Neural cell (in vitro differentiated cells): Measurements from ENCODE around the gene EBF3. TPM values are rescaled to one million over a fixed set of nuclear protein-coding genes. Genes with fewer than 3 reads are reported as not detected.

Source experiments
- H2AFZ ChIP-seq: fragments of 200-600, 300-800 bp; sonication (generic), shearing (Covaris generic); 2 replicates; pipeline ENCODE4 v1.6.0; 2014; ENCODE audit warnings: low read depth, mild to moderate bottlenecking, antibody characterized with exemption, low read length, moderate library complexity
- H3F3A ChIP-seq: fragments of 200-600 bp; shearing (Covaris generic); 2 replicates; pipeline ENCODE4 v1.6.1; 2016; ENCODE audit warnings: mild to moderate bottlenecking, moderate library complexity, mixed read lengths, antibody characterized with exemption, low read length; ENCODE audit not compliant: insufficient read depth, poor library complexity, severe bottlenecking
- H3K27ac ChIP-seq: fragments of 200-600, 300-800 bp; sonication (generic), shearing (Covaris generic); 2 replicates; pipeline ENCODE4 v1.5.1; 2014; ENCODE audit warnings: mild to moderate bottlenecking, low read length, moderate library complexity
- H3K27me3 ChIP-seq: fragments of 300-800, 200-600 bp; sonication (generic), shearing (Covaris generic); 2 replicates; pipeline ENCODE4 v1.6.0; 2014; ENCODE audit warnings: mild to moderate bottlenecking, low read depth, low read length, moderate library complexity; ENCODE audit not compliant: insufficient read depth
- H3K36me3 ChIP-seq: fragments of 300-800, 200-600 bp; sonication (generic), shearing (Covaris generic); 2 replicates; pipeline ENCODE4 v1.5.1; 2014; ENCODE audit warnings: mild to moderate bottlenecking, antibody characterized with exemption, low read length, moderate library complexity; ENCODE audit not compliant: insufficient read depth
- H3K4me2 ChIP-seq: fragments of 300-800, 200-600 bp; sonication (generic), shearing (Covaris generic); 2 replicates; pipeline ENCODE4 v1.6.0; 2014; ENCODE audit warnings: mild to moderate bottlenecking, low read length
- H3K4me3 ChIP-seq: fragments of 300-800, 200-600 bp; sonication (generic), shearing (Covaris generic); 2 replicates; pipeline ENCODE4 v1.5.1; 2014; ENCODE audit warnings: mild to moderate bottlenecking, low read length, moderate library complexity
- H3K79me2 ChIP-seq: fragments of 200-600 bp; shearing (Covaris generic); replicated peaks from 2 replicates; pipeline ENCODE4 v1.6.0; 2014; ENCODE audit warnings: mild to moderate bottlenecking, low read length, moderate library complexity; ENCODE audit not compliant: insufficient read depth
- H3K9ac ChIP-seq: fragments of 300-800, 200-600 bp; sonication (generic), shearing (Covaris generic); 2 replicates; pipeline ENCODE4 v1.6.1; 2016; ENCODE audit warnings: mild to moderate bottlenecking, low read length, mixed read lengths
- H3K9me2 ChIP-seq: fragments of 200-600 bp; shearing (Covaris generic); 2 replicates; pipeline ENCODE4 v1.6.1; 2016; ENCODE audit warnings: mild to moderate bottlenecking, low read length, mixed read lengths; ENCODE audit not compliant: insufficient read depth
- H3K9me3 ChIP-seq: fragments of 200-600, 300-800 bp; sonication (generic), shearing (Covaris generic); 2 replicates; pipeline ENCODE4 v1.6.1; 2016; ENCODE audit warnings: mild to moderate bottlenecking, mixed run types, low read length, moderate library complexity, mixed read lengths
- H4K20me1 ChIP-seq: fragments of 200-600 bp; shearing (Covaris generic); 2 replicates; pipeline ENCODE4 v1.6.1; 2016; ENCODE audit warnings: mild to moderate bottlenecking, mixed run types; ENCODE audit not compliant: insufficient read depth
- CTCF ChIP-seq: fragments of 450-650 bp; IDR thresholded peaks from 2 replicates; pipeline ENCODE4 v1.5.1; 2014; ENCODE audit warnings: antibody characterized with exemption, mild to moderate bottlenecking, moderate library complexity; ENCODE audit not compliant: poor library complexity, severe bottlenecking
- EP300 ChIP-seq: fragments of 450-650 bp; conservative IDR thresholded peaks from 2 replicates; pipeline ENCODE4 v1.6.1; 2014; ENCODE audit warnings: antibody characterized with exemption, mild to moderate bottlenecking, moderate library complexity; ENCODE audit not compliant: poor library complexity, severe bottlenecking
- EZH2 ChIP-seq: fragments of 200-600, 300-800 bp; shearing (Covaris generic), sonication (generic); IDR thresholded peaks from 2 replicates; pipeline ENCODE4 v1.6.1; 2014; ENCODE audit warnings: antibody characterized with exemption, low read length, borderline replicate concordance, mild to moderate bottlenecking; ENCODE audit not compliant: insufficient read depth, poor library complexity, severe bottlenecking
- MXI1 ChIP-seq: fragments of 450-650 bp; conservative IDR thresholded peaks from 2 replicates; pipeline ENCODE4 v1.6.1; 2014; ENCODE audit warnings: antibody characterized with exemption, mild to moderate bottlenecking; ENCODE audit not compliant: poor library complexity, severe bottlenecking
- POLR2AphosphoS5 ChIP-seq: IDR thresholded peaks from 2 replicates; pipeline ENCODE4 v1.6.1; 2012
- RAD21 ChIP-seq: fragments of 450-650 bp; conservative IDR thresholded peaks from 2 replicates; pipeline ENCODE4 v1.6.1; 2014; ENCODE audit warnings: antibody characterized with exemption, mild to moderate bottlenecking, moderate library complexity
- REST ChIP-seq: IDR thresholded peaks from 2 replicates; pipeline ENCODE4 v1.6.1; 2012; ENCODE audit warnings: borderline replicate concordance
- SMC3 ChIP-seq: fragments of 450-650 bp; conservative IDR thresholded peaks from 2 replicates; pipeline ENCODE4 v1.6.1; 2014; ENCODE audit warnings: antibody characterized with exemption, mild to moderate bottlenecking, moderate library complexity; ENCODE audit not compliant: poor library complexity
- TAF1 ChIP-seq: IDR thresholded peaks from 2 replicates; pipeline ENCODE4 v1.6.1; 2012; ENCODE audit warnings: low read depth
- polyA plus RNA-seq: library from polyadenylated mRNA; depleted of rRNA; stranded (reverse); fragments of >200 nt; gene quantifications from 2 replicates; pipeline ENCODE4 v1.2.3, GENCODE V29; 2014

Gene EBF3
- polyA plus RNA-seq, 1 donor from 2014 or later, result 0.38 TPM

- Histone ChIP-seq H3K79me2 (no peaks in the 10 kb centered on the region), H3K4me3 (no peak overlapping the region), H3K9me2 (no peaks in the 10 kb centered on the region), H4K20me1 (no peaks in the 10 kb centered on the region), H2AFZ (no peak overlapping the region), H3K27ac (no peak overlapping the region), H3K4me2 (no peak overlapping the region), H3K36me3 (no peaks in the 10 kb centered on the region), H3K9ac (no peak overlapping the region), H3K27me3 (no peaks in the 10 kb centered on the region), H3F3A (no peaks in the 10 kb centered on the region), H3K9me3 (no peaks in the 10 kb centered on the region)
- TF ChIP-seq MXI1 (no peak), REST (no peak), EP300 (no peak), POLR2AphosphoS5 (no peak), TAF1 (no peak), CTCF (no peak), RAD21 (no peak), EZH2 (no peak), SMC3 (no peak)
Measured at GRCh38 chr10:129867631-129868179, 96.4 kb downstream of the EBF3 start.

- Histone ChIP-seq H3K36me3 (no peaks in the 10 kb centered on the region), H3K9me2 (no peaks in the 10 kb centered on the region), H3K4me2 (no peak overlapping the region), H3K9ac (no peak overlapping the region), H3K27me3 (no peaks in the 10 kb centered on the region), H3K9me3 (no peaks in the 10 kb centered on the region), H3F3A (no peaks in the 10 kb centered on the region), H2AFZ (no peak overlapping the region), H3K79me2 (no peaks in the 10 kb centered on the region), H3K4me3 (no peak overlapping the region), H3K27ac (no peak overlapping the region), H4K20me1 (no peaks in the 10 kb centered on the region)
- TF ChIP-seq POLR2AphosphoS5 (no peak), RAD21 (no peak), CTCF (no peak), EZH2 (no peak), EP300 (no peak), REST (no peak)
Measured at GRCh38 chr10:129866894-129867293, 97.2 kb downstream of the EBF3 start.
